K562 (cell line): Measurements from ENCODE around the gene ZNF280D. TPM values are rescaled to one million over a fixed set of nuclear protein-coding genes. Genes with fewer than 3 reads are reported as not detected.

ENCODE experiments used
- BCLAF1 ChIP-seq, 2 experiments: fragments of 450-650 bp in 1 of 2; IDR thresholded peaks; 2 replicates each; pipeline ENCODE4 v1.6.1; 2011 to 2017; ENCODE audit warnings: low read depth in 2 of 2, antibody characterized with exemption in 1 of 2, borderline replicate concordance in 1 of 2, low read length in 1 of 2, mild to moderate bottlenecking in 1 of 2, mixed read lengths in 1 of 2; ENCODE audit not compliant: control insufficient read depth in 1 of 2
- ELF2 ChIP-seq: fragments of 250-450 bp; sonication (Bioruptor Pico); IDR thresholded peaks from 2 replicates; pipeline ENCODE4 v1.5.0; 2021; ENCODE audit warnings: mild to moderate bottlenecking
- EWSR1 ChIP-seq: fragments of 450-650 bp; IDR thresholded peaks from 2 replicates; pipeline ENCODE4 v1.6.1; 2018; ENCODE audit warnings: borderline replicate concordance, mild to moderate bottlenecking, low read depth, moderate library complexity; ENCODE audit not compliant: partially characterized antibody
- MNT ChIP-seq, 2 experiments: fragments of 450-650 bp; conservative IDR thresholded peaks; 2 replicates each; pipeline ENCODE4 v1.6.1; 2017; ENCODE audit warnings: mild to moderate bottlenecking in 2 of 2, moderate library complexity in 2 of 2
- RB1 ChIP-seq: fragments of 450-650 bp; IDR thresholded peaks from 2 replicates; pipeline ENCODE4 v1.6.1; 2017; ENCODE audit warnings: low read depth, mild to moderate bottlenecking
- RCOR1 ChIP-seq, 2 experiments: IDR thresholded peaks; 2 replicates each; pipeline ENCODE4 v1.6.1; 2012; ENCODE audit warnings: low read depth in 2 of 2, low read length in 2 of 2, borderline replicate concordance in 1 of 2, improper control_type of control experiment in 1 of 2
- SIN3B ChIP-seq: fragments of 450-650 bp; IDR thresholded peaks from 2 replicates; pipeline ENCODE4 v1.6.1; 2017; ENCODE audit warnings: low read depth, mild to moderate bottlenecking, moderate library complexity
- SMAD4 ChIP-seq: fragments of 250-450 bp; sonication (Bioruptor Pico); conservative IDR thresholded peaks from 2 replicates; pipeline ENCODE4 v1.8.0; 2021; ENCODE audit warnings: inconsistent platforms, mild to moderate bottlenecking, moderate library complexity
- SOX6 ChIP-seq: fragments of 450-650 bp; IDR thresholded peaks from 2 replicates; pipeline ENCODE4 v1.6.1; 2014; ENCODE audit warnings: mild to moderate bottlenecking
- TSC22D4 ChIP-seq: fragments of 450-650 bp; IDR thresholded peaks from 2 replicates; pipeline ENCODE4 v1.6.1; 2016; ENCODE audit warnings: missing genetic modification characterization, missing biosample characterization, control low read depth
- WHSC1 ChIP-seq: IDR thresholded peaks from one replicate; pipeline ENCODE4 v1.6.1; 2012; ENCODE audit warnings: low read length, control low read depth, inconsistent platforms
- ZNF384 ChIP-seq: IDR thresholded peaks from 2 replicates; pipeline ENCODE4 v1.6.1; 2012; ENCODE audit warnings: low read depth, low read length, improper control_type of control experiment
- ZNF707 ChIP-seq: fragments of 250-450 bp; sonication (Bioruptor Pico); conservative IDR thresholded peaks from 2 replicates; pipeline ENCODE4 v1.8.0; 2022; ENCODE audit warnings: inconsistent platforms, mild to moderate bottlenecking, moderate library complexity
- polyA plus RNA-seq, 8 experiments: library from polyadenylated mRNA; depleted of rRNA in 4 of 8; stranded (reverse) in 5 of 8; unstranded in 3 of 8; fragments of >200 nt; fragmentation: Nextera tagmentation in 2 of 8; fragmentation: Illumina TruSeq in 1 of 8; extraction: Ambion mirVana in 2 of 8; extraction: Trizol in 1 of 8; gene quantifications; 2 replicates each; pipeline versions ENCODE4 v1.2.1 to v1.2.3, GENCODE V29; 2011 to 2014; ENCODE audit warnings: inconsistent platforms in 1 of 8, missing spikeins in 1 of 8
- total RNA-seq, 7 experiments: library from RNA; depleted of rRNA in 6 of 7; stranded (reverse); fragments of >200 nt in 6 of 7; fragmentation: Illumina TruSeq in 2 of 7; extraction: Trizol in 2 of 7; gene quantifications; 2 replicates each; pipeline versions ENCODE4 v1.2.1 to v1.2.3, GENCODE V29; 2011 to 2021; ENCODE audit warnings: low replicate concordance in 1 of 7
- TF ChIP-seq, protein P1 (sequence below), 2 experiments: fragments of 450-650 bp; IDR thresholded peaks; 2 replicates each; pipeline ENCODE4 v1.6.1; 2016
- TF ChIP-seq, protein P2 (sequence below): fragments of 250-450 bp; sonication (Bioruptor Pico); IDR thresholded peaks from 2 replicates; pipeline ENCODE4 v1.8.0; 2022; ENCODE audit warnings: inconsistent platforms, mild to moderate bottlenecking, moderate library complexity, borderline replicate concordance
- TF ChIP-seq, protein P3 (sequence below), 3 experiments: IDR thresholded peaks in 2 of 3; conservative IDR thresholded peaks in 1 of 3; 2 replicates each; pipeline ENCODE4 v1.5.1; 2011 to 2012; ENCODE audit warnings: low read length in 3 of 3, mild to moderate bottlenecking in 3 of 3, control low read depth in 2 of 3, improper control_type of control experiment in 1 of 3, inconsistent platforms in 1 of 3, low read depth in 1 of 3, mixed read lengths in 1 of 3, moderate library complexity in 1 of 3; ENCODE audit not compliant: insufficient read depth in 2 of 3

Gene ZNF280D
- total and polyA plus RNA-seq, 9 of the 15 experiments (the other 6 are each of a cell fraction or from before 2014, with no cell fraction given): 8.3 to 21.8 (median 18.4) TPM

DNA sequence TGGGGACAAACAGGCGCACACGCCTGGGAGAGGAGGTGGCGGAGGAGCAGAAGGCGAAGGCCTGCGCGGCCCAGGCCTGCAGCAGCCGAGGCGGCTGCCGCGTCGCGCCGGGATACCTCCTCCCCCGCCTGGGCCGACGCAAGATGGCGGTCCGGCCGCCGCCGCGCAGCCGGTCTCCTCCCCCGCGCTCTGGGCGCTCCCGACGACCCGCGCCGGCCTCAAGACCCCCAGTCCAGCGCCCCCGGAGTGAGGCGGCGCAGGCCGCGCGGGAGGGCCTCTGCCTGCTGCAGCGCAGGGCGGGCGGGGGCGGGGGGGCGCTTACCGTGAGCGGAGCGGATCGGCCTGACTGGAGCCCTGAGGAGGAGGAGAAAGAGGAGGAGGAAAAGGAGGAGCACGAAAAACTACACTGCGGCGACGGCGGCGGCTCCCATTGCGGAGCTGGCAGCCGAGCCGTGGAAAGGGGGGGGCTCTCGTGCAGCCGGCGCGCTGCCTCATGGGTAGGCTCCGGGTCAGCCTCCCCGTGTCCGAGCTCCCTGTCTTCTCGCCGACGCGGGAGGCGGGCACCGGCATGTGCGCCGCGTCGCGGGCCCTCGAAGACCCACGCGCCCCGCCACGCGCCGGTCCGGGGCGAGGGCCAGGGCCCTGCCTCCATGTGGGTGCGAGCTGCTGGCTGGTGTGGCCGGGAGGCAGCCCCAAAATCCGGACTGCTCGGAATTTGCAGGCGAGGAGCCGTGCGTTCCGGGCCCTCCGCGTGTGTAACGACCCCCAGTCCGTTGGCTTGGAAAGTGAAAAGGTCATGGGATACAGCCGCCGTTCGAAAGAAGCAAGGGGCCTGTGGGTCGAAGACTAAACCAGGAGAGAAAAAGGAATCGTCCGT lies at the start of gene ZNF280D (continued):
- no peak for TF ChIP-seq TSC22D4 (tag)
- TF ChIP-seq ELF2 (CRISPR knock-in tag): no peak
- peak; percentile 25; the same call in 1 of the 2 replicates for TF ChIP-seq SIN3B
- TF ChIP-seq RB1: peak; percentile 77
- peak in 1 of 2 experiments; percentile 54; a peak in 1 of 4 replicates for TF ChIP-seq RCOR1 (IDR thresholded peaks at IDR 0.05; ENCODE audit: borderline replicate concordance in 1 of 2, low read depth in 2 of 2, low read length in 2 of 2)
- peak; percentile 79 for TF ChIP-seq SOX6
- TF ChIP-seq ZNF384: no peak
- peak in 1 of 2 experiments; percentile 87; a peak in 2 of 4 replicates for TF ChIP-seq BCLAF1 (IDR thresholded peaks at IDR 0.05; ENCODE audit: borderline replicate concordance in 1 of 2, control insufficient read depth in 1 of 2, low read depth in 2 of 2, low read length in 1 of 2)
- TF ChIP-seq, protein P1, sequence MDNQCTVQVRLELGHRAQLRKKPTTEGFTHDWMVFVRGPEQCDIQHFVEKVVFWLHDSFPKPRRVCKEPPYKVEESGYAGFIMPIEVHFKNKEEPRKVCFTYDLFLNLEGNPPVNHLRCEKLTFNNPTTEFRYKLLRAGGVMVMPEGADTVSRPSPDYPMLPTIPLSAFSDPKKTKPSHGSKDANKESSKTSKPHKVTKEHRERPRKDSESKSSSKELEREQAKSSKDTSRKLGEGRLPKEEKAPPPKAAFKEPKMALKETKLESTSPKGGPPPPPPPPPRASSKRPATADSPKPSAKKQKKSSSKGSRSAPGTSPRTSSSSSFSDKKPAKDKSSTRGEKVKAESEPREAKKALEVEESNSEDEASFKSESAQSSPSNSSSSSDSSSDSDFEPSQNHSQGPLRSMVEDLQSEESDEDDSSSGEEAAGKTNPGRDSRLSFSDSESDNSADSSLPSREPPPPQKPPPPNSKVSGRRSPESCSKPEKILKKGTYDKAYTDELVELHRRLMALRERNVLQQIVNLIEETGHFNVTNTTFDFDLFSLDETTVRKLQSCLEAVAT (IDR thresholded peaks at IDR 0.05): peak in 1 of 2 experiments; percentile 46; a peak in 1 of 4 replicates
- peak; percentile 70 for TF ChIP-seq ZNF707 (CRISPR knock-in tag)
- TF ChIP-seq MNT (conservative IDR thresholded peaks at IDR 0.05): peak; percentile 27 to 79; a peak in 3 of 4 replicates
- peak; percentile 91 for TF ChIP-seq SMAD4 (CRISPR knock-in tag)
- TF ChIP-seq EWSR1: no peak
- TF ChIP-seq, protein P2, sequence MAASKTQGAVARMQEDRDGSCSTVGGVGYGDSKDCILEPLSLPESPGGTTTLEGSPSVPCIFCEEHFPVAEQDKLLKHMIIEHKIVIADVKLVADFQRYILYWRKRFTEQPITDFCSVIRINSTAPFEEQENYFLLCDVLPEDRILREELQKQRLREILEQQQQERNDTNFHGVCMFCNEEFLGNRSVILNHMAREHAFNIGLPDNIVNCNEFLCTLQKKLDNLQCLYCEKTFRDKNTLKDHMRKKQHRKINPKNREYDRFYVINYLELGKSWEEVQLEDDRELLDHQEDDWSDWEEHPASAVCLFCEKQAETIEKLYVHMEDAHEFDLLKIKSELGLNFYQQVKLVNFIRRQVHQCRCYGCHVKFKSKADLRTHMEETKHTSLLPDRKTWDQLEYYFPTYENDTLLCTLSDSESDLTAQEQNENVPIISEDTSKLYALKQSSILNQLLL: no peak
- TF ChIP-seq WHSC1: no peak
- TF ChIP-seq, protein P3, sequence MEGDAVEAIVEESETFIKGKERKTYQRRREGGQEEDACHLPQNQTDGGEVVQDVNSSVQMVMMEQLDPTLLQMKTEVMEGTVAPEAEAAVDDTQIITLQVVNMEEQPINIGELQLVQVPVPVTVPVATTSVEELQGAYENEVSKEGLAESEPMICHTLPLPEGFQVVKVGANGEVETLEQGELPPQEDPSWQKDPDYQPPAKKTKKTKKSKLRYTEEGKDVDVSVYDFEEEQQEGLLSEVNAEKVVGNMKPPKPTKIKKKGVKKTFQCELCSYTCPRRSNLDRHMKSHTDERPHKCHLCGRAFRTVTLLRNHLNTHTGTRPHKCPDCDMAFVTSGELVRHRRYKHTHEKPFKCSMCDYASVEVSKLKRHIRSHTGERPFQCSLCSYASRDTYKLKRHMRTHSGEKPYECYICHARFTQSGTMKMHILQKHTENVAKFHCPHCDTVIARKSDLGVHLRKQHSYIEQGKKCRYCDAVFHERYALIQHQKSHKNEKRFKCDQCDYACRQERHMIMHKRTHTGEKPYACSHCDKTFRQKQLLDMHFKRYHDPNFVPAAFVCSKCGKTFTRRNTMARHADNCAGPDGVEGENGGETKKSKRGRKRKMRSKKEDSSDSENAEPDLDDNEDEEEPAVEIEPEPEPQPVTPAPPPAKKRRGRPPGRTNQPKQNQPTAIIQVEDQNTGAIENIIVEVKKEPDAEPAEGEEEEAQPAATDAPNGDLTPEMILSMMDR (IDR thresholded peaks at IDR 0.05 in 2 of 3, conservative IDR thresholded peaks at IDR 0.05 in 1 of 3; ENCODE audit: insufficient read depth in 2 of 3, low read depth in 1 of 3, low read length in 3 of 3): no peak
